ENCODE data around the gene C16orf78.

Gene C16orf78

GRCh38 chr16:49440156-49441065 lies 66.8 kb downstream of the C16orf78 start:
- Mint-ChIP-seq H3K36me3 (no peaks in the 10 kb centered on the region), H3K4me3 (no peak overlapping the region), H3K27ac (peak overlapping the region; percentile 27), H3K9me3 (no peaks in the 10 kb centered on the region), H3K27me3 (no peaks in the 10 kb centered on the region), H3K4me1 (peaks cover 14 to 26% of the 10 kb centered on the region in 2 donors)
- DNase-seq (no peak), ATAC-seq (replicated peaks) (peak in 1 of 2 donors; percentile 32)

GRCh38 chr16:49441366-49441780 lies 67.8 kb downstream of the C16orf78 start:
- Mint-ChIP-seq H3K27ac (peak overlapping the region; percentile 40), H3K4me1 (peaks cover 16 to 26% of the 10 kb centered on the region in 2 donors), H3K4me3 (peak overlapping the region; percentile 51 to 66), H3K36me3 (no peaks in the 10 kb centered on the region), H3K27me3 (no peaks in the 10 kb centered on the region), H3K9me3 (no peaks in the 10 kb centered on the region)
- peak; percentile 50 for DNase-seq
- ATAC-seq (replicated peaks): peak; percentile 91 to 94

DNA sequence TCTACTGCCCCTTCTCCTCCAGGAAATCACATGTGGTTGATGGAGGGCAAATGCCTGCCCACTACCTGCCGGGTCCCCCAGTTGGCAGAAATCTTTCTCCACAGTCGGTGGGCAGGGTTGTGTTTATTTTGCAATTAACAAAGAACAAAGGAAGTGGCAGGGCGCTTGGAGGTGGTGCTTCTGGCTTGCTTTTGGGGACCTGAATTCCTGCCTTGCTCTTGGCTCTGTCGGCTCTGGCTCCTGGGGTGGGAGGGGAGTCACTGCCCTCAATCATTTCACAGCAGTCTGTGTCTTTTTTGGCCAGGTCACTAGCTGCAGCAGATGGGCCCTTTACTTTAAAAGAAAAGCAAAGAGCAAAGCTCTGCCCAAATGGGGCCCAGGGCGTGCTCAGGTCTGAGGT lies 69.2 kb downstream of the C16orf78 start:
- ATAC-seq (replicated peaks) (no peak), DNase-seq (no peak)
- Mint-ChIP-seq H3K9me3 (no peaks in the 10 kb centered on the region), H3K27ac (no peak overlapping the region), H3K4me3 (no peak overlapping the region), H3K36me3 (no peaks in the 10 kb centered on the region), H3K4me1 (peaks cover 16 to 26% of the 10 kb centered on the region in 2 donors), H3K27me3 (no peaks in the 10 kb centered on the region)

DNA sequence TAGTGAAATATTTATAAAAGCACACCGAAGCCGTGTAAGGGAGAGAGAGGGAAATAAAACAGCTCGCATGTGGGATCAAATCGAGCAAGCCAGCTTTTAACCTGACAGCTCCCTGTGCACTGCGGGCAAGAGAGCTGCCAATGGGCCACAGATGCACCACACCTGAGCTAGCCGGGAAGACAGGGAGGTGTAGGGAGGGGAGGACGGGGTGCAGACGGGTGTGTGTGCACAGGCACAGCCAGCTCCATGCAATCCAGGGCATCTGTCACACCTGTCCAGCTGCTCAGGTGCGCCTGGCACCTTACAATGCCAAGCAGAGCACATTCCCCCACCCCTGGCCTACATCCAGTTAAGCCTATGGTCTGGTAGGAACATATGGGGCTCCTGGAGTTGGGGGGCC lies 70.0 kb downstream of the C16orf78 start:
- Mint-ChIP-seq H3K27me3 (no peaks in the 10 kb centered on the region), H3K9me3 (no peaks in the 10 kb centered on the region), H3K27ac (no peak overlapping the region), H3K36me3 (no peaks in the 10 kb centered on the region), H3K4me1 (peaks cover 16 to 26% of the 10 kb centered on the region in 2 donors), H3K4me3 (no peak overlapping the region)
- ATAC-seq (replicated peaks): no peak
- no peak for DNase-seq

DNA sequence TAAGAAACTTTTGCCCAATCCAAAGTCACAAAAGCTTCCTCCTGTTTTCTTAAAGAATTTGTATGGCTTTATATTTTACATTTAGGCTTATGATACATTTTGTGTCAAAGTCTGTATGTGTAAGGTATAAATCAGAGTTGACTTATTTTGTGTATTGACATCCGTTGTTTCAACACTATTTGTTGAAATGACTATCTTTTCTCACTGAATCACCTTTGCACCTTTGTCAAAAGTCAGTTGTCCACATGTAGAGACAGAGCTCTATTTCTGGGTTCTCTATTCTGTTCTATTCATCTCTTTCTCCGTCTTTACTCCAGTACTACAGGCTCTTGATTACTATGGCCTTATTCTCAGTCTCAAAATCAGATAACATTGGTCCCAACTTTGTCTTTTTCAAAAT lies 73.2 kb downstream of the C16orf78 start:
- H3K36me3 Mint-ChIP-seq: no peaks in the 10 kb centered on the region
- H3K4me1 Mint-ChIP-seq: peaks cover 6 to 10% of the 10 kb centered on the region in 2 donors
- ATAC-seq (replicated peaks): no peak
- H3K27me3 Mint-ChIP-seq: peaks cover 6 to 7% of the 10 kb centered on the region in 2 donors
- H3K4me3 Mint-ChIP-seq: no peak overlapping the region
- no peak overlapping the region for H3K27ac Mint-ChIP-seq
- no peak for DNase-seq
- H3K9me3 Mint-ChIP-seq: no peaks in the 10 kb centered on the region
